ENCODE data around the gene CDY2B. TPM values are rescaled to one million over a fixed set of nuclear protein-coding genes. Genes with fewer than 3 reads are reported as not detected.
"Not testable (repeated sequence)": the region's sequence is repeated elsewhere in the genome, so short reads cannot be mapped to it uniquely, and the experiment has no call there.

CDY2B gene, protein sequence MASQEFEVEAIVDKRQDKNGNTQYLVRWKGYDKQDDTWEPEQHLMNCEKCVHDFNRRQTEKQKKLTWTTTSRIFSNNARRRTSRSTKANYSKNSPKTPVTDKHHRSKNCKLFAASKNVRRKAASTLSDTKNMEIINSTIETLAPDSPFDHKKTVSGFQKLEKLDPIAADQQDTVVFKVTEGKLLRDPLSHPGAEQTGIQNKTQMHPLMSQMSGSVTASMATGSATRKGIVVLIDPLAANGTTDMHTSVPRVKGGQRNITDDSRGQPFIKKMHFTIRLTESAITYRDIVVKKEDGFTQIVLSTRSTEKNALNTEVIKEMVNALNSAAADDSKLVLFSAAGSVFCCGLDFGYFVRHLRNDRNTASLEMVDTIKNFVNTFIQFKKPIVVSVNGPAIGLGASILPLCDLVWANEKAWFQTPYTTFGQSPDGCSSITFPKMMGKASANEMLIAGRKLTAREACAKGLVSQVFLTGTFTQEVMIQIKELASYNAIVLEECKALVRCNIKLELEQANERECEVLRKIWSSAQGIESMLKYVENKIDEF
- not detected for total RNA-seq
- polyA plus RNA-seq, result not detected
- long read RNA-seq, donor 1, result 0 reads
- long read RNA-seq, donor 2, result 0 reads
- long read RNA-seq, donor 3, result 0 reads
- long read RNA-seq, donor 4, result 0 reads
- long read RNA-seq, donor 5, result 0 reads

DNA sequence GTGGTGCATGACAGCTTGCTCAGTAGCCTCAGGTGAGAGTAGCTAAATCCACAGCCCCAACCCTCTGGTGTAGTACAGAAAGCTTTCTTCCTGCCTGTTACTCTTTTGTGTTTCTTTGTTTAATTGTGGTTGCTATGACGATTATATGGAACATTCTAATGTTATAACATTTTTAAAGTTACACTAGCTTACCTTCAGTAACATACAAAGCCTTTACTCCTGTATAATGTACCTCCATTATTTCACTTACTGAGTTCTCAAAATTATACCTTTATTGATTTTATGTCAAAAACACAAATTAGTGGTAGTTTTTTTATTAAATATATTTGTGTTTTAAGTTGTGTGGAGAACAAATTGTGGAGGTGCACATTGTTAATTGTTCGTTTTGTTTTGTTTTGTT lies at the start of gene CDY2B:
CDY2B (minus strand) TSS at position 101 of the 400 bp plus-strand sequence. CDS start 328 bp downstream, outside the sequence.
- H3K9me3 ChIP-seq (ENCODE audit: control insufficient read depth in 4 of 4, insufficient read depth in 3 of 4, low read length in 3 of 4); H3K4me1 ChIP-seq (ENCODE audit: control insufficient read depth in 5 of 5, insufficient read depth in 5 of 5, low read length in 5 of 5); H3K36me3 ChIP-seq (ENCODE audit: control insufficient read depth in 4 of 4, insufficient read depth in 4 of 4, low read length in 4 of 4); H3K9ac ChIP-seq (ENCODE audit: insufficient read depth in 1 of 2, low read length in 2 of 2); DNase-seq; H3K4me3 ChIP-seq; H3K27me3 ChIP-seq (ENCODE audit: control insufficient read depth in 3 of 3, insufficient read depth in 3 of 3, low read length in 2 of 3); H3K27ac ChIP-seq (ENCODE audit: low read depth in 1 of 2, low read length in 1 of 2); ATAC-seq (ENCODE audit: insufficient read depth, low FRiP score): not testable (repeated sequence)
- WGBS, 2 donors, result no CpG with 5 or more reads among the region's 2 CpGs

DNA sequence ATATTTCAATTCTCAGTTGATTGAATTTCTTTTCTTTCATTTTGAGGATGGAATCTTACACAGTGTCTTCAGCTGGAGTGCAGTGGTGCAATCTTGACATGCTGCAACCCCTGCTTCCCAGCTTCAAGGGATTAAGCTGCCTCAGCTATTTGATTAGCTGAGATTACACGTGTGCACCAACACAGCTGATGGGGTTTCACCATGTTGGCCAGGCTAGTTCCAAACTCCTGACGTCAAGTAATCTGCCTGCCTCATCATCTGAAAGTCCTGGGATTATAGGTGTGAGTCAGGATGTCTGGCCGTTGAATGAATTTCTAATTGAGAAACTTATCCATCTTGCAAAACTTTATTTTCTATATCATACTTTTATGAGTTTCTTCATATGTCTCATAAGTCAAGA lies 28.0 kb upstream of the CDY2B start:
- H3K9me3 ChIP-seq (ENCODE audit: control insufficient read depth in 4 of 4, insufficient read depth in 3 of 4, low read length in 3 of 4); H3K36me3 ChIP-seq (ENCODE audit: control insufficient read depth in 4 of 4, insufficient read depth in 4 of 4, low read length in 4 of 4); H3K4me3 ChIP-seq; ATAC-seq (ENCODE audit: insufficient read depth, low FRiP score); DNase-seq; H3K27me3 ChIP-seq (ENCODE audit: control insufficient read depth in 3 of 3, insufficient read depth in 3 of 3, low read length in 2 of 3); H3K9ac ChIP-seq (ENCODE audit: insufficient read depth in 1 of 2, low read length in 2 of 2); H3K27ac ChIP-seq (ENCODE audit: low read depth in 1 of 2, low read length in 1 of 2); H3K4me1 ChIP-seq (ENCODE audit: control insufficient read depth in 5 of 5, insufficient read depth in 5 of 5, low read length in 5 of 5): not testable (repeated sequence)
- WGBS, 2 donors, result no CpG with 5 or more reads among the region's 3 CpGs

DNA sequence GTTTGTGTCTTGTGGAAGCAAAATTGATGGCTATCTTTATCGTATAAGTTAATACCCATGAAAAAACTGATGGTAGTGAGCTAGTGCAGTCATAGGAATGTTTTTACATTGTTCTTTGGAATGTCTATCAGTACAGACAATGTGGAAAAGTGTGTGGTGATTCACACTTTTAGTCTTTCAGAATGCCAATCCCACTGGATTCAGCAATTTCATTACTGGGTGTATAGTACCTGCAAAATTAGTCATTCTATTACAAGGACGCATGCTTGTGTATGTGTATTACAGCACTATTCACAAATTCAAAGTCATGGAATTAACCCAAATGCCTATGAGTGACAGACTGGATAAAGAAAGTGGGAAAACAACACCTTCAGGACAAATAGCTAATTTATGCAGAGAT lies 27.3 kb upstream of the CDY2B start:
- H3K4me3 ChIP-seq; H3K4me1 ChIP-seq (ENCODE audit: control insufficient read depth in 5 of 5, insufficient read depth in 5 of 5, low read length in 5 of 5); H3K27ac ChIP-seq (ENCODE audit: low read depth in 1 of 2, low read length in 1 of 2); DNase-seq; ATAC-seq (ENCODE audit: insufficient read depth, low FRiP score); H3K36me3 ChIP-seq (ENCODE audit: control insufficient read depth in 4 of 4, insufficient read depth in 4 of 4, low read length in 4 of 4); H3K27me3 ChIP-seq (ENCODE audit: control insufficient read depth in 3 of 3, insufficient read depth in 3 of 3, low read length in 2 of 3); H3K9me3 ChIP-seq (ENCODE audit: control insufficient read depth in 4 of 4, insufficient read depth in 3 of 4, low read length in 3 of 4); H3K9ac ChIP-seq (ENCODE audit: insufficient read depth in 1 of 2, low read length in 2 of 2): not testable (repeated sequence)
- no CpG with 5 or more reads among the region's 2 CpGs for WGBS, 2 donors

DNA sequence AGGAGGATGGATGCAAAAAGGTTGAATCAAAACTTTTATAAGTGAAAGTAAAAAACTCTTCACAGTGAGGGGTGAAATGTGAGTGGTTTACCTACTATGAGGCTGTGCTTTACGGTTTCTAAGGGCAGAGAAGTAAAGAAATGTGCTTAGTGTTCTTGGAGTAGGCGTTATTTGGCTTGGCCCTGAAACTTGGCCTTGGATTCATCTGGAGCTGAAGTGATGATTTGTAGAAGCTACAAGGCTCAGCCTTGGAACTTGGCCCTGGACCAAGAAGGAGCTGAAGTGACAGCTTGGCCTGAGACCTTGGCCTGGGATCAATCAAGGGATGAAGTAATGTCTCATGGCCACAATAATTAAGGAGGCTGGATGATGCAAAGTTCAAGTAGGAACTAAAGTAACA lies 1.7 kb upstream of the CDY2B start:
- H3K4me1 ChIP-seq (ENCODE audit: control insufficient read depth in 5 of 5, insufficient read depth in 5 of 5, low read length in 5 of 5); H3K36me3 ChIP-seq (ENCODE audit: control insufficient read depth in 4 of 4, insufficient read depth in 4 of 4, low read length in 4 of 4); H3K9ac ChIP-seq (ENCODE audit: insufficient read depth in 1 of 2, low read length in 2 of 2); DNase-seq; H3K9me3 ChIP-seq (ENCODE audit: control insufficient read depth in 4 of 4, insufficient read depth in 3 of 4, low read length in 3 of 4); H3K27me3 ChIP-seq (ENCODE audit: control insufficient read depth in 3 of 3, insufficient read depth in 3 of 3, low read length in 2 of 3); H3K27ac ChIP-seq (ENCODE audit: low read depth in 1 of 2, low read length in 1 of 2); H3K4me3 ChIP-seq; ATAC-seq (ENCODE audit: insufficient read depth, low FRiP score): not testable (repeated sequence)
- no CpG with 5 or more reads among the region's 2 CpGs for WGBS, 2 donors

DNA sequence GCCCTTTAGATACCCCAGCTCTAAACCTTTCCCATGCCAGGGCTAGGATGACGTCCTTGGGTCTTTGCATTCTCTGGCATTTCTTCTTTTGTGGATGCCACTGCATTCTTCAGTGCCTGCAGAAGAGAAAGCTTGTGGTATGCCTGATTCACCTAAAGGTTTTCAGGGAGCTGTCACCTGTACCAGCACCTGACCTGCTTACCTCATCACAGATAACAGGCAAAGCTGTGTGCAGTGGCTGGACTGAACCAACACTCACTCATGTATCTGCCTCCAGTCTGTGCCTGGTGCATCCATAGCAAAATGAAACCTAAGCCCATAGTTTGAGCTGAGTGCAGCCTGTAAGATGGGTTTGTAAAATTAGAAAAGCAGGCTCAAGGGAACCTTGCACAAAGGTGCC lies 3.3 kb downstream of the CDY2B start:
- H3K9me3 ChIP-seq (ENCODE audit: control insufficient read depth in 4 of 4, insufficient read depth in 3 of 4, low read length in 3 of 4); H3K27me3 ChIP-seq (ENCODE audit: control insufficient read depth in 3 of 3, insufficient read depth in 3 of 3, low read length in 2 of 3); H3K27ac ChIP-seq (ENCODE audit: low read depth in 1 of 2, low read length in 1 of 2); H3K9ac ChIP-seq (ENCODE audit: insufficient read depth in 1 of 2, low read length in 2 of 2); DNase-seq; ATAC-seq (ENCODE audit: insufficient read depth, low FRiP score); H3K4me3 ChIP-seq; H3K36me3 ChIP-seq (ENCODE audit: control insufficient read depth in 4 of 4, insufficient read depth in 4 of 4, low read length in 4 of 4); H3K4me1 ChIP-seq (ENCODE audit: control insufficient read depth in 5 of 5, insufficient read depth in 5 of 5, low read length in 5 of 5): not testable (repeated sequence)
- WGBS, 2 donors, result no CpG with 5 or more reads among the region's 1 CpG

DNA sequence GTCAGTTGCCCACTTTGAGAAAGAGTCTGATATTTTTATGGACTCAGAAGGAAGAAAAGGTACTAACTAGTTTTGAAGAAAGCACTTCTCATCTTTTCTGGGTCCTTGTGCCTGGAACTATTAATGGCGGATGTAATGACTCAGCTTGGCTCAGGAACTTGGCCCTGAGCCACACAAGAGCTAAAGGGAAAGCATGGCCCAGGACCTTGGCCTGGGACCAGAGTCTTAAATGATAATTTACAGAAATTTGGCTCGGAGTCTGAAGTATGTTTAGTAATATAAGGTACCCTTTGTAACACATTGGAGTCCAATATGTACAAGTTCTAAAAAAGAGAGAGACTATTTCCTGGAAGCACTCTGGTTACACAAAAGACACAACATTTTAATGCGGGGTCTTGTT lies 4.6 kb downstream of the CDY2B start:
- H3K36me3 ChIP-seq (ENCODE audit: control insufficient read depth in 4 of 4, insufficient read depth in 4 of 4, low read length in 4 of 4); H3K27me3 ChIP-seq (ENCODE audit: control insufficient read depth in 3 of 3, insufficient read depth in 3 of 3, low read length in 2 of 3); H3K4me3 ChIP-seq; H3K9ac ChIP-seq (ENCODE audit: insufficient read depth in 1 of 2, low read length in 2 of 2); DNase-seq; H3K4me1 ChIP-seq (ENCODE audit: control insufficient read depth in 5 of 5, insufficient read depth in 5 of 5, low read length in 5 of 5); ATAC-seq (ENCODE audit: insufficient read depth, low FRiP score); H3K27ac ChIP-seq (ENCODE audit: low read depth in 1 of 2, low read length in 1 of 2); H3K9me3 ChIP-seq (ENCODE audit: control insufficient read depth in 4 of 4, insufficient read depth in 3 of 4, low read length in 3 of 4): not testable (repeated sequence)
- no CpG with 5 or more reads among the region's 3 CpGs for WGBS, 2 donors

DNA sequence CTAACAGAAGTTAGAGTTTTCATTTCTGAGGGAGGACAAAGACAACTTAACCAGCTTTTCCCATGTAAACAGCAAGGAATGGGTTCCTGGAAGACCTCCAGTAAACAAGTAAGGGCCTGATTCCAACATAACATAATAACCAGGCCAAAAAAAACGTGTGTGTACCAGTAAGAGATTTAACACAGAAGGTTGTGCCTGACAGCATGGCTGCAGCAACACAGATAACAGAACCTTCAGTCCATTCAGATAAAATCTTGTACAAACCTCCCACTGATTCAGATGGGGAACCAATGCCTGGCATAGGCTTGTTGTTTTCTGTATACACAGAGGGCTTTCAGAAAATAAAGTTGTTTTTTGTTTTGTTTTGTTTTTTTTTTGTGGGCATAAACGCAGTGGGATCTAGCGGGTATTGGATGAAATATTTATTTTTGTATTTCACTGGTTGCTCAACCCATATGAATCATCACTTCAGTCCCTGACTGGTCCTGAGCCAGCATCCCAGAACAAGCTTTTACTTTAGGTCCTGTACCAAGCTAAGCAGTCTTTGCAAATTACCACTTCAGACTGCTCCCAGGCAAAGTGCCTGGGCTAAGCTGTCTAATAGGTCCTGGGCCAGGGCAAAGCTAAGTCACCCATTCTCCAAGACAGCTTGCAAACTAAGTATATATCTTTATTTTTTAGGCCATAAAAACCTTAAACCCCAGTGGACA lies 8.7 kb downstream of the CDY2B start:
- H3K27me3 ChIP-seq (ENCODE audit: control insufficient read depth in 3 of 3, insufficient read depth in 3 of 3, low read length in 2 of 3); H3K9me3 ChIP-seq (ENCODE audit: control insufficient read depth in 4 of 4, insufficient read depth in 3 of 4, low read length in 3 of 4); ATAC-seq (ENCODE audit: insufficient read depth, low FRiP score); H3K27ac ChIP-seq (ENCODE audit: low read depth in 1 of 2, low read length in 1 of 2); H3K4me1 ChIP-seq (ENCODE audit: control insufficient read depth in 5 of 5, insufficient read depth in 5 of 5, low read length in 5 of 5); DNase-seq; H3K9ac ChIP-seq (ENCODE audit: insufficient read depth in 1 of 2, low read length in 2 of 2); H3K36me3 ChIP-seq (ENCODE audit: control insufficient read depth in 4 of 4, insufficient read depth in 4 of 4, low read length in 4 of 4); H3K4me3 ChIP-seq: not testable (repeated sequence)
- no CpG with 5 or more reads among the region's 3 CpGs for WGBS, 2 donors

DNA sequence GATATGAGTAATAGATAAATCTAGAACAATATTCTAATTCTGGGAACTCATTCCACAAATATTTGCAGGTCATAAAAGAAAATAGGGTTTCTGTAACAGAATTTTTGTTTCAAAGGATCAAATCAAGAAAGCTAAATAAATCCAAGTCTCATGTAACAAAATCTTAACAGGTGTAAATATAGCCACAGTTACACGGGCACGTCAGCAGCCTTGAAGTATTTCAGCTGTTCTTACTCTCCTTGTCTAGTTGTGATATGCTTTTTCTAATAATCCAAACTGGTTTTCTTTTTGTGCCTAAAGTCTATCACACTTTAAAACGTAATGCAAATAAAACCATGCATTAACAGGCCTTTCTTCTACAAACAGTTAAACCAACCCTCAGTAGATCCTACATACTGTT lies 9.3 kb downstream of the CDY2B start:
- WGBS, 2 donors, result no CpG with 5 or more reads among the region's 3 CpGs
- H3K27ac ChIP-seq (ENCODE audit: low read depth in 1 of 2, low read length in 1 of 2); H3K9me3 ChIP-seq (ENCODE audit: control insufficient read depth in 4 of 4, insufficient read depth in 3 of 4, low read length in 3 of 4); H3K27me3 ChIP-seq (ENCODE audit: control insufficient read depth in 3 of 3, insufficient read depth in 3 of 3, low read length in 2 of 3); H3K4me1 ChIP-seq (ENCODE audit: control insufficient read depth in 5 of 5, insufficient read depth in 5 of 5, low read length in 5 of 5); H3K36me3 ChIP-seq (ENCODE audit: control insufficient read depth in 4 of 4, insufficient read depth in 4 of 4, low read length in 4 of 4); ATAC-seq (ENCODE audit: insufficient read depth, low FRiP score); H3K4me3 ChIP-seq; DNase-seq; H3K9ac ChIP-seq (ENCODE audit: insufficient read depth in 1 of 2, low read length in 2 of 2): not testable (repeated sequence)

Measured in lung (tissue), 14 donors.